B cell (primary cell): ENCODE measurements around the gene PHF20. TPM values are rescaled to one million over a fixed set of nuclear protein-coding genes. Genes with fewer than 3 reads are reported as not detected.

Experiments
- ATAC-seq: fragments of 200-7000 bp; cut with Tn5 transposase; one replicate; pipeline ENCODE4 v1.10.0; 2021; ENCODE audit warnings: low read depth, mild to moderate bottlenecking, moderate number of reproducible peaks, moderate library complexity
- CTCF ChIA-PET: fragments of 350-600 bp; sonication (Branson Sonifier 250); formaldehyde crosslinking; loops from one replicate; lab custom pipeline; 2021; ENCODE audit warnings: antibody characterized with exemption, inconsistent platforms; lab: Charles Lee
- POLR2A ChIA-PET: fragments of 350-600 bp; sonication (Branson Sonifier 250); formaldehyde crosslinking; loops from one replicate; lab custom pipeline; 2021; ENCODE audit warnings: antibody characterized with exemption; lab: Charles Lee
- DNase-seq: peaks from one replicate; pipeline ENCODE4 v3.0.0; 2013
- H2AFZ ChIP-seq: 2 replicates; pipeline ENCODE4 v1.6.1; 2012; ENCODE audit warnings: mild to moderate bottlenecking, low read depth, low read length; ENCODE audit not compliant: insufficient read depth, poor library complexity, severe bottlenecking
- H3K27ac ChIP-seq, 2 donors: 1 replicate in 1 of 2; 2 replicates in 1 of 2; pipeline ENCODE4 v1.5.1; 2012 to 2013; ENCODE audit warnings: low read length in 2 of 2, mild to moderate bottlenecking in 2 of 2, moderate library complexity in 1 of 2
- H3K27me3 ChIP-seq, 4 experiments: fragments of 200-600 bp in 1 of 4; sonication (generic) in 1 of 4; replicated peaks in 1 of 4; 1 replicate in 2 of 4; 2 replicates in 2 of 4; pipeline versions ENCODE4 v1.6.1 to v1.7.0; 2013 to 2016; ENCODE audit warnings: low read length in 3 of 4, mild to moderate bottlenecking in 2 of 4, mixed read lengths in 1 of 4, moderate library complexity in 1 of 4; ENCODE audit not compliant: insufficient read depth in 4 of 4, control insufficient read depth in 3 of 4; ENCODE audit errors: control extremely low read depth in 1 of 4
- H3K36me3 ChIP-seq, 2 experiments: replicated peaks in 1 of 2; 1 replicate in 1 of 2; 2 replicates in 1 of 2; pipeline versions ENCODE4 v1.6.1 to v1.7.1; 2013; ENCODE audit warnings: low read length in 1 of 2; ENCODE audit not compliant: insufficient read depth in 2 of 2, control insufficient read depth in 1 of 2; ENCODE audit errors: control extremely low read depth in 1 of 2, extremely low read depth in 1 of 2
- H3K4me1 ChIP-seq, 2 donors: fragments of 200-600 bp in 1 of 2; sonication (generic) in 1 of 2; 1 replicate in 1 of 2; 2 replicates in 1 of 2; pipeline versions ENCODE4 v1.5.1 to v1.6.1; 2013 to 2017; ENCODE audit warnings: low read length in 2 of 2; ENCODE audit not compliant: control insufficient read depth in 2 of 2, insufficient read depth in 2 of 2
- H3K4me2 ChIP-seq: replicated peaks from 2 replicates; pipeline ENCODE3; 2012; ENCODE audit warnings: mild to moderate bottlenecking, low read depth, low read length; ENCODE audit not compliant: poor library complexity, severe bottlenecking
- H3K4me3 ChIP-seq, 5 experiments: fragments of 200-600 bp in 1 of 5; sonication (generic) in 1 of 5; 1 replicate in 3 of 5; 2 replicates in 2 of 5; pipeline versions ENCODE4 v1.5.1 to v1.7.0; 2011 to 2016; ENCODE audit warnings: low read length in 4 of 5, mild to moderate bottlenecking in 4 of 5, low read depth in 2 of 5, control low read depth in 1 of 5, moderate library complexity in 1 of 5; ENCODE audit not compliant: insufficient read depth in 1 of 5; ENCODE audit errors: control extremely low read depth in 1 of 5, extremely low read depth in 1 of 5
- H3K79me2 ChIP-seq: fragments of 200-600 bp; sonication (generic); one replicate; pipeline ENCODE4 v1.6.0; 2016; ENCODE audit warnings: low read length; ENCODE audit not compliant: control insufficient read depth, insufficient read depth
- H3K9ac ChIP-seq: fragments of 200-600 bp; sonication (generic); 2 replicates; pipeline ENCODE4 v1.6.1; 2017; ENCODE audit warnings: mild to moderate bottlenecking, low read length, moderate library complexity
- H3K9me3 ChIP-seq, 3 donors: one replicate each; pipeline versions ENCODE4 v1.6.1 to v1.7.1; 2013; ENCODE audit warnings: low read length in 2 of 3; ENCODE audit not compliant: control insufficient read depth in 2 of 3, insufficient read depth in 1 of 3; ENCODE audit errors: control extremely low read depth in 1 of 3
- H4K20me1 ChIP-seq: 2 replicates; pipeline ENCODE4 v1.6.0; 2012; ENCODE audit warnings: mild to moderate bottlenecking, low read length; ENCODE audit not compliant: insufficient read depth, control insufficient read depth, poor library complexity, severe bottlenecking
- H3K27ac Mint-ChIP-seq: one replicate; pipeline ENCODE4 v1.8.0; 2021; ENCODE audit warnings: mixed read lengths
- H3K27me3 Mint-ChIP-seq: one replicate; pipeline ENCODE4 v1.8.0; 2021; ENCODE audit warnings: mixed read lengths
- H3K4me1 Mint-ChIP-seq: one replicate; pipeline ENCODE4 v1.8.0; 2021; ENCODE audit warnings: mixed read lengths
- H3K4me3 Mint-ChIP-seq: one replicate; pipeline ENCODE4 v1.8.0; 2021; ENCODE audit warnings: mixed read lengths
- H3K9me3 Mint-ChIP-seq: one replicate; pipeline ENCODE4 v1.8.0; 2022; ENCODE audit warnings: mixed read lengths; ENCODE audit not compliant: insufficient read depth
- EZH2 ChIP-seq: IDR thresholded peaks from 2 replicates; pipeline ENCODE4 v1.6.1; 2012; ENCODE audit warnings: borderline replicate concordance, low read depth, mild to moderate bottlenecking, moderate library complexity, low read length; ENCODE audit not compliant: insufficient read depth, poor library complexity, severe bottlenecking
- WGBS: methylation state at CpG from one replicate; pipeline ENCODE4 v1.1.5; 2013; ENCODE audit warnings: missing lambda C conversion rate; ENCODE audit not compliant: insufficient coverage; 5-methylcytosine and 5-hydroxymethylcytosine counted together
- intact Hi-C: fragments of 100-400 bp; cut with micrococcal nuclease; formaldehyde crosslinking; loops from one replicate; pipeline ENCODE4 v1.10.0; 2022
- polyA plus RNA-seq: library from polyadenylated mRNA; depleted of rRNA; stranded (reverse); fragments of >200 nt; gene quantifications from 2 replicates; pipeline ENCODE4 v1.2.3, GENCODE V29; 2012
- total RNA-seq, 2 donors: library from RNA; stranded (reverse); fragments of 120-200 nt in 1 of 2; gene quantifications; 1 replicate in 1 of 2; 2 replicates in 1 of 2; pipeline versions ENCODE4 v1.2.3 to v1.2.4, GENCODE V29; 2013 to 2022
- TF ChIP-seq, protein P1 (sequence below): fragments of 200-600 bp; IDR thresholded peaks from one replicate; pipeline ENCODE4 v1.8.0; 2022; ENCODE audit warnings: antibody characterized with exemption, mild to moderate bottlenecking

Gene PHF20
- total and polyA plus RNA-seq, 2 donors (not counting 1 experiment from before 2014, with no cell fraction given) = 53.6 to 92.3 TPM

GRCh38 chr20:35741892-35742740 lies 29.7 kb upstream of the PHF20 start, which contains the start of gene RBM39:
Gene RBM39 (minus strand): TSS chr20:35742260. CDS start chr20:35740874, 1,386 bp downstream.
- TF ChIP-seq, protein P1, sequence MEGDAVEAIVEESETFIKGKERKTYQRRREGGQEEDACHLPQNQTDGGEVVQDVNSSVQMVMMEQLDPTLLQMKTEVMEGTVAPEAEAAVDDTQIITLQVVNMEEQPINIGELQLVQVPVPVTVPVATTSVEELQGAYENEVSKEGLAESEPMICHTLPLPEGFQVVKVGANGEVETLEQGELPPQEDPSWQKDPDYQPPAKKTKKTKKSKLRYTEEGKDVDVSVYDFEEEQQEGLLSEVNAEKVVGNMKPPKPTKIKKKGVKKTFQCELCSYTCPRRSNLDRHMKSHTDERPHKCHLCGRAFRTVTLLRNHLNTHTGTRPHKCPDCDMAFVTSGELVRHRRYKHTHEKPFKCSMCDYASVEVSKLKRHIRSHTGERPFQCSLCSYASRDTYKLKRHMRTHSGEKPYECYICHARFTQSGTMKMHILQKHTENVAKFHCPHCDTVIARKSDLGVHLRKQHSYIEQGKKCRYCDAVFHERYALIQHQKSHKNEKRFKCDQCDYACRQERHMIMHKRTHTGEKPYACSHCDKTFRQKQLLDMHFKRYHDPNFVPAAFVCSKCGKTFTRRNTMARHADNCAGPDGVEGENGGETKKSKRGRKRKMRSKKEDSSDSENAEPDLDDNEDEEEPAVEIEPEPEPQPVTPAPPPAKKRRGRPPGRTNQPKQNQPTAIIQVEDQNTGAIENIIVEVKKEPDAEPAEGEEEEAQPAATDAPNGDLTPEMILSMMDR = peak; percentile 57
- TF ChIP-seq EZH2 = no peak
- Histone ChIP-seq H2AFZ (peak within 1 kb of the TSS; percentile 35), H3K79me2 (peaks cover 66% of the 10 kb centered on the region), H3K36me3 (peaks cover 2 to 32% of the 10 kb centered on the region in 2 experiments), H3K4me1 (peaks cover 38 to 42% of the 10 kb centered on the region in 2 donors), H4K20me1 (peaks cover 39% of the 10 kb centered on the region), H3K9me3 (no peaks in the 10 kb centered on the region), H3K27me3 (no peaks in the 10 kb centered on the region), H3K9ac (peak within 1 kb of the TSS; percentile 100), H3K27ac (peak within 1 kb of the TSS; percentile 100), H3K4me2 (peak within 1 kb of the TSS; percentile 89), H3K4me3 (peak within 1 kb of the TSS; percentile 95 to 99 (median 99))
- Mint-ChIP-seq H3K27me3 (no peaks in the 10 kb centered on the region), H3K27ac (peak within 1 kb of the TSS; percentile 100), H3K4me3 (peak within 1 kb of the TSS; percentile 95), H3K4me1 (peaks cover 46% of the 10 kb centered on the region), H3K9me3 (no peaks in the 10 kb centered on the region)
- peak; percentile 100 for DNase-seq
- ATAC-seq = peak; percentile 83
- ChIA-PET POLR2A (interaction anchor here (0.5 to 5.0 kb wide), 36 partner anchors 13 to 1439 kb away, joined by 3 to 259 read pairs (median 4); partner anchors contain the start of genes AHCY, CEP250, CPNE1 and EIF6), CTCF (interaction anchor here (0.6 to 5.3 kb wide), 20 partner anchors 16 to 1405 kb away, joined by 3 to 82 read pairs (median 4); partner anchors contain the start of genes NFS1, PHF20, ROMO1 and SCAND1)
- WGBS = under 1% methylated on average over 66 of the region's 66 CpGs
- intact Hi-C loops = loop anchor here (1.0 to 2.0 kb wide), 8 partner anchors 29 to 287 kb away; partner anchors contain the start of genes CEP250, CPNE1, ERGIC3 and NFS1
